ENCODE results near the gene PKIG.

DNA sequence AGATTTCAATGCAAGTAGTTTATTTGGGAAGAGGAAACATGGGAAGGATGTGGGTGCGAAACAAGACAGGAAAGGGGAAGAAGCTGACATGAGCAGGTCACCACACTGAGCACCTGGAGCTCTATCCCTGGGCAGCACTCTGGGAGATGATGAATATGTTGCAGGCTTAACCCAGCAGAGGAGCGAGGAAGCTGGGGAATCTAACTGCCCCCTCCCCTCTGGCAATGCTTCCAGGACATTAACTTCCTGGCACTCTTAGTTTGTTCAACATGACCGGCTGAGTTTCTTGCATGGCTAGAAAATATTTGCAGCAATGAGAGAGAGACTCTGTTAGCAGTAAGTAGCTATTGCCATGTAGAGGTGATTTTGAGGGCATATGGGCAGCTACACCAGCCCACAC lies 74.1 kb downstream of the PKIG start:
- TF ChIP-seq, protein P1, sequence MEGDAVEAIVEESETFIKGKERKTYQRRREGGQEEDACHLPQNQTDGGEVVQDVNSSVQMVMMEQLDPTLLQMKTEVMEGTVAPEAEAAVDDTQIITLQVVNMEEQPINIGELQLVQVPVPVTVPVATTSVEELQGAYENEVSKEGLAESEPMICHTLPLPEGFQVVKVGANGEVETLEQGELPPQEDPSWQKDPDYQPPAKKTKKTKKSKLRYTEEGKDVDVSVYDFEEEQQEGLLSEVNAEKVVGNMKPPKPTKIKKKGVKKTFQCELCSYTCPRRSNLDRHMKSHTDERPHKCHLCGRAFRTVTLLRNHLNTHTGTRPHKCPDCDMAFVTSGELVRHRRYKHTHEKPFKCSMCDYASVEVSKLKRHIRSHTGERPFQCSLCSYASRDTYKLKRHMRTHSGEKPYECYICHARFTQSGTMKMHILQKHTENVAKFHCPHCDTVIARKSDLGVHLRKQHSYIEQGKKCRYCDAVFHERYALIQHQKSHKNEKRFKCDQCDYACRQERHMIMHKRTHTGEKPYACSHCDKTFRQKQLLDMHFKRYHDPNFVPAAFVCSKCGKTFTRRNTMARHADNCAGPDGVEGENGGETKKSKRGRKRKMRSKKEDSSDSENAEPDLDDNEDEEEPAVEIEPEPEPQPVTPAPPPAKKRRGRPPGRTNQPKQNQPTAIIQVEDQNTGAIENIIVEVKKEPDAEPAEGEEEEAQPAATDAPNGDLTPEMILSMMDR (conservative IDR thresholded peaks at IDR 0.05; ENCODE audit: low read length) = no peak
- no peak for TF ChIP-seq EZH2phosphoT487 (IDR thresholded peaks at IDR 0.05; ENCODE audit: borderline replicate concordance)

Measured in Loucy (cell line).